SIG-M5 treated with dmso at 0.1 percent for 504 hours (cell line): ENCODE results near the gene TMEM236.
A peak's percentile ranks its signal among the peaks of the same experiment; 100 is the strongest.

Experiments used
- DNase-seq: peaks from one replicate; lab custom pipeline; 2025; ENCODE audit not compliant: unreplicated experiment; lab: John Stamatoyannopoulos, UW

The TMEM236 gene

DNA sequence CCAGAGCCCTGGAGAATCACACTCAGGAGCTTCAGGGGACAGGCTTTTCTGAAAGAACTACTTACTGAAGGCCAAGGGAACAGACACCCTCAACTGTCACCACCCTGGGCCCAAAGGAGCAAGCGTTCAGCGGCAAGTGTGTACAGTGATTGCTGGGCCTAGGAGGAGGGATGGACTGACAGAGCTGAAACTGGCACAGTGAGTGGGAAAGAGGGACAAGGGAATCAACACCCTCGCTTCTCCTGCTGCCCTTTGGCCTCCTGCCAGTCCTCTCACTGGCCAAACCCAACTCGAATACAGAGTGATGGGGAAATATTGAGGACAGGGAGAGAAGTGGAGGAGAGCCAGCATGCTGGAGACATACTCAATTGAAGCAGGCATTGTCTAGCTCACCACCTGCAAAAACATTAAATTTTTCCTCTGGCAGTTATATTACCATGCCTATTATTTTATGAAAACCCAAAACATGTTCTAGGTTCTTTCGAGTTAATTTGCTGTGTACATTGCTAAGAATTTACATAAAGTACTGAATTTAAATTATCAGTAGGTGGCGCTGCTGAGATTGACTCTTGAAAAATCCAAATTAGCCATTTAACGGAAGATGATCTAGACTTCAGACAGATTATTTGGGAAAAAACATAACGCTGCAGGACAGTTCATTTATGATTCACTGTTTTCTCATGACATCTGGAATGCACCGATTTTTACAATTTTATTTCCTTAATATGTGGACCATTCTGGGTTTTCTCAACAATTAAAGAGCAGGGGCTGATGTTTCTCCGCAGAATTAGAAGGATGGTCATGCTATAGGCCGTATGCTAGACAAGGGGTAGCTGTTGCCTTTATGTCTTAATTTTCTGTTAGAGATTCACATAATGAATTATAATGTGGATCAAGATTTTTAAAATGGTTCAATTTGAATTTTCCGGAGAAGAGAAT is 14.7 kb upstream of the TMEM236 start:
- DNase-seq = peak; percentile 28

DNA sequence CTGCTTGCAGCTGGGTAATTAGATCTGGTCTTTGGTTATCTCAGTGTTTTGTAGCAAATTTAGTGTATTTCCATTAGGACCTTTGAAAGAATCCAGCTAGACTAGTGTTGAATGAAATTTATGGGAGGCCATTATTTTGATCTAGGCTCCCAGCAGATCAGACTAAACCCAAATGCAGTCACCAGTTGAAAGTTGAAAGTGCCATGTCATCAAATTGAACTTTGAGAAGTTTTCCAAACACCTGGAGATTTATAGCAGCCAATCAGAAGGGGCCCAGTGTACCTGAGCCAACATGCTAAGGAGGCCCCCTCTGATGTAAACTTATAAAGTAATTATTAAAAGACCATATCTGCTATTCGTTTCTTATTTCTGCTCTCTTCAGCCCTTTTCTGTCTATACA is 11.3 kb upstream of the TMEM236 start:
- DNase-seq = no peak

DNA sequence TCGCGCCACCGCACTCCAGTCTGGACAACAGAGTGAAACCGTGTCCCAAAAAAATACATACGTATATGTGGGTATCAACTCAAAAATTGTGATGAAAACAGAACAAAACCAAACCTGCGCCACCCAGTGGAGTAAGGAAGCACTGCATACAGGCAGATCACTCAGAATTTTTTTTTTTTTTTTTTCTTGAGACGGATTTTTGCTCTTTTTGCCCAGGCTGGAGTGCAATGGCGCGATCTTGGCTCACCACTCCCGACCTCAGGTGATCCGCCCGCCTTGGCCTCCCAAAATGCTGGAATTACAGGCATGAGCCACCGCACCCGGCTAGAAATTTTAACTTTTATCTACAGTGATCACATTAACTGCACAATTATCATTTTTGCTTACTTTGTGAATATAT is 9.1 kb upstream of the TMEM236 start:
- peak; percentile 25 for DNase-seq

DNA sequence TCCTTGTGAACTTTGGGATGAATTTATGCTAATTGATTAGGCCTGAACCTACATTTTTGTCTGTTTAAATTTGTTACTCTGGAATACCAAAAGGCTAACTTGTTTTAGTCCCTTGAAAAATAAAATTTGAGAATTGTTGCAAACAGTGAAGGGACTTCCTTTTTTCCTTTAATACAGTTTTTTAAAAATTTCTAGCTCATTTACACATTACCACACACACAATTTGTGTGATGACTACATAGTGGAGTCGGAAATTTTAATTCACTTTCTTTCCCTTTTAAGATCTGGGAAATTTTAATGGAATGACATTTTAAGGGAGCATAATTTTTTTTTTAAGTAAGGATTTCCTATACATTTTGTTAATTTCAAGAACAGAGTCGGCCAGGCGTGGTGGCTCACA is 8.6 kb upstream of the TMEM236 start:
- DNase-seq = no peak

DNA sequence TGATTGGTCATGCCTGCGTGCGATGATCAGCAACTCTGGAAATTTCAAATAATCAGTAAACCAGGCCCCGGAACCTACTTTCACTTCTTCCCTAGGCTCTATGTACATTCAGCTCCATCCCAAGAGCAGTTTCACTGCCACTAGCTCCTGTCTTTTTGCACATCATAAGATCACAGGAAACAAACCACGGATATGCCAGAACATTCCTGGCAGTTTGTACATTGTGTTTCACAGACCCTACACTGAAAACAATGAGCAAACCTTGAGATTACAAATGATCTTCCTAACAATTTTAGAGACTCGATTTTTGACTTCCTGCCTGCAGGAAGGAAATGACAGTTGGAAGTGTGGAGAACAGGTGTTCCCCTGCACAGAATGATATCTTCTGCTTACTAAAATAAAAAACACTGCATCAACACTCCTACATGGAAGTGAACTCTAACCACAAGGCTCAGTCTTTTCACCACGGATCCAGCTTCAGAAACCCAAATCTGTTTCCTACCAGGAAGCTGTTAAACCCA is 7.6 kb upstream of the TMEM236 start:
- no peak for DNase-seq

DNA sequence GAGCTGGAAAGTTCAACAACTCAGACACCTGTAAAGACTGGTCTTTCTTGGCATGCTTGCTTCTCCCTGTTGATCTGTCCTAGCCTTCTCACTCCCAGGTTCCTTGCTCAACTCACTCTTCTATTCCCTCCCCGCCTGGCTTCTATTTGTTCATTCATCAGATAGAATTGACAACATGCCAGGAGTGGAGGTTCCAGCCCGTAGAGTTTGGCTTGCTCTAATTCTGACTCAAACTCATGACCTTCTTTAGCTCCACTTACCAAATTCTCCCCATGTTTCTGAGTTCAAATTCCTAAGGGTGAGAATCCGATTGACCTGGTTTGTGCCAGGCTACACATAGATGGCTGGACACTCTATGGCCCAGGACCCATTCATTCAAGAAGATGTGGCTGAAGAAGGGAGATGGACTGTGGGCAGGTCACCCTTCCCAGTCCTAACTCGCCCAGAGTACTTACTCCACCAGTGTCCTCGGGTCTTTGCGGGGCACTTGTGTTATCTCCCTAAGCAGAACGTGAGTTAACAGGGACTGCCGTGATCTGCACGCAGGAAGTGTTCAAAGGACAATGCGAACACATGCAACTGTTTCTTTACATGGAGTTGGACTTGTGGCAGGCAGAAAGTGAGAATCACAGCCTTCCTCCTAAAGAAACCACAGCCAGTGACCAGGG is 4.0 kb upstream of the TMEM236 start:
- no peak for DNase-seq

DNA sequence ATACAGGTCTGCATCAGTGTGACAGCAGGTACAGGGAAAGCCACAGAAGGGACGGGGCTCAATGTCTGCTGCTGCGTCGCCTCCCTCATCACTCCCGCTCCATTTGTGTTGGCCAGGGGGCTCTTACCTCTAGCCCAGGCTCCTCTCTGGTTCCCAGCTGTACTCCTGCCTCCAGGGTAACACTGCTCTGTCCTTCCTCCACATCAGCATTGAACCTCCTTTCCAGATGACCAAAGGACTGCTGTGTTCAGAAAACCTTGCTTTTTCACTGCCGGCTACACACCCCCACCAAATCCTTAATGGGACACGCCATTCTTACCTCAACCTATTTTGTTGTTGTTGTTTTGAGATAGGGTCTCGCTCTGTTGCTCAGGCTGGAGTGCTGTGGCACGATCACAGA is 2.1 kb upstream of the TMEM236 start:
- no peak for DNase-seq

DNA sequence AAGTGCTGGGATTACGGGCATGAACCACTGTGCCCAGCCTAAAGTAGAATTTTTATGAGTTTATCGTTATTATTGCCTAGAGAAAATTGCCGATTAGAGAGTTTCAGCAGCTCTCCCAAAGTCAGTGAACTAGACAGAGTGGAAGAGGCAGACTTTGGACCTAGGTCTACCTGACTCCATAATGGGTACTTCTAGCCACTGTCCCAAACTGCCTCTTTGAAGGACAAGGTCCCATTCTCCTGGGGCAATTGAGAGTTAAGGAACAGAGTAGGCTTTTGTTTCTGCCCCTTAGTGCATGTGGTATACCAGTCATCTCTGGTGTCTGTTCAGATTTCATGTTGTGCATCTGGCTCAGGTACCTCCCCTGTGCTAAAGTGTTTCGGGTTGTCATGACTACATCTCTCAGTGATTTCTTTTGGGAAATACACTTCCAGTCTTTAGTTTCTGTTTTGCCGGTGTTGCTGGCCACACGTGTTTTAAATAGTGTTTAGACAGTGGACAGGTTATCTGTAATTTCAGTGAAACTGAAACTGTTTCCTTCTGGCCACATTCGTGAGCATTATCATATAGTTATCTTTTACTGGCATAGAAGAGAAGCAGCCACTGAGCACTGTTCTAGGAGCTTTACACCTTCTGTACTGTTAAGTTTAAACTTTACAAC is 4.7 kb downstream of the TMEM236 start:
- no peak for DNase-seq

DNA sequence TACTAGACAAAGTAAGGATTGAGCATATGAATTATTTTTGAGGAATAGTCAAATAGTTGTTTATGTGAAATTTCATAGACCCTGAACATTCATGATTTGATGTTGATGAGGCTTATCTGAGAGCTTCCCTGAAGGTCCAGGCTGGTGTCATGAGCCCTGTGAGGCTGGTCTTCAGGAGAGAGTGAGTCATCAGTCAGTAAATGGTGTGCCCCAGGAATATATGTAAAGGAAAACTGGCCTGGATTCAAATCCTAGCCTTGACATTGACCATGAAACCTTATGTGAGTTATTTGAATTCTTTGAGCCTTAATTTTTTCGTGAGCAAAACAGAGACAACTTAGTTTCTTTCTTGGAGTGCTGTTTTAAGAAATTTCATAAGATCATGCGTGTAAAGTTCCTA is 6.2 kb downstream of the TMEM236 start:
- DNase-seq = no peak

DNA sequence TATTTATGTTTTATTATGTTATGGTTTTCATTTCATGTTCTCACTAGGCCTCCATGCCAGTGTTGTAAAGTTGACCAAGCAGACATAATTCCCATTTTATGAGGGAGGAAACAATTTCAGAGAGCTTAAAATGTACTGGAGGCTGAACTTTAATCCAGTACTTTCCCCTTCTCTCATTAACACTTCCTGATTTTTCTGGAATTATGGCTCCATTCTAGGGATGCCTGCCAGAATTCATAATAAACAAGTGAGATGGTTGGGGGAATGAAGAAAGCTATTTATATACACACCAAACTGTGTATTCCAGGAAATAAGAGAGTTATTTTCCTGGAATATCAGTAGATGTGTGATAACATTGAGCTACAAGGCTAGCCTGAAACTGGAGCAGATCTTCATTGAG is 6.9 kb downstream of the TMEM236 start:
- no peak for DNase-seq

DNA sequence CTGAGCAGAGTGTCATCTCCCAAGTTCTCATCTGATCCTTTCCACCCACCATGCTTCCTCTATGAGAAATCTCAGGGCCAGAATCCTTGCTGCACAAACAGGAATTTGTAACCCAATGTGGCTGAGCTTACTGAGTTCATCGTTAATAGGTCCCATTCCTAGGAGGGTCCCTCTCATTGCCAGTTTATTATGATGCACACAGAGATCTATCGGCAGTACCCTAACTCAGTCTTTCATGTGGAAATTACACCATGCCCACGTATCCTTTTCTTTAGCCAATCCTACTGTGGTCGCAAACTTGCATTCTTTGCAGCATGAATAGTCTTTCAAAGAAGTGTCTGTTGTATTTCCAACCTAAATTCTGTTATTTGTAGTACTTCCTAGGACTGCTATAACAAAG is 12.1 kb downstream of the TMEM236 start:
- DNase-seq = no peak

DNA sequence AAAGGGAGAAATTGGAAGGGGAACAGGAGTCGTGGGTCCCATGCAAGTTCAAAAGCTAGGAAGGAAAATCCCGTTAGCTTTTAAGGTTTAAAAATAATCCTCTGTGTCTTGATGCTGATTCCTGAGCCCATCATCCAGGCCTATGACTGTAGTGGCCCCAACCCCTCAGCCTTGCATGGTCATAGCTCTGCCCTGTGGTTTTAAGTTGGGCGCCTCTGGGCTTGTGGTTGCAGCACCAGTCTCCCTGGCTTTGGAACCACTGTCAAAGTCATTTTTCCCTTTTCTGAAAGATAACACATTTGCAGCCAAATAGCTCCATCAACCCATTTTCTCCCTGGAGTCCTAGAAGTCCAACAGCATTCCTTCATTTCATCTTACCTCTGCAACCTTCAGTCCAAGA is 13.6 kb downstream of the TMEM236 start:
- DNase-seq = no peak

DNA sequence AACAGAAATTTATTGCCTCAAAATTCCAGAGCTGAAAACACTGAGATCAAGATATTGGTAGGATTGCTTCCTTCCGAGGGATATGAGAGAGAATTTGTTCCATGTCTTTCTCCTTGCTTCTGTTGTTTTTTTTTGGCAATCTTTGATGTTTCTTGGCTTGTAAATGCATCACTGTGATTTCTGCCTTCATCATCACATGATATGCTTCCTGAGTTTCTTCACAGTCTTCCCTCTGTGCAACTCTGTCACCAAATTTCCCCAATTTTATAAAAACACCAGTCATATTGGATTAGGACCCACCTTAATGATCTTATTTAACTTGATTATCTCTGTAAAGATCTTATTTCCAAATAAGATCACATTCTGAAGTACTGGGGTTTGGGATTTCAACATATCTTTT is 14.7 kb downstream of the TMEM236 start:
- no peak for DNase-seq

DNA sequence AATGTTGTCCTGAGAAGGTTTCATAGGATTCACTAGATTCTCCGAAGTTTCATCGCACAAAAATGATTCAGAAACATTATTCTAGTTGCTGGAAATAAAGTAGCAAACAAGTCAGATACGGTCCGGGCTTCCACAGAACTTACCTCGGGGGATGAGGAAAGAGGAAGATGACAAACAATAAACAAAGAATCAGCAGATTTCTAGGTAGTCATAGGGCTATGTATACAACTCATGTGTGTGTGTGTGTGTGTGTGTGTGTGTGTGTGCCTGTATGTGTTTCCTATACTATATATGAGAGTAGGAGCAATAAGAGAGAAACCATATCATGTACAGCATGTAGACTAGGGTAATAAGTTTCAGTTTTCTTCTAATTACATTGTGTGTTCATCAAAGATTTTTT is 16.5 kb downstream of the TMEM236 start:
- no peak for DNase-seq

DNA sequence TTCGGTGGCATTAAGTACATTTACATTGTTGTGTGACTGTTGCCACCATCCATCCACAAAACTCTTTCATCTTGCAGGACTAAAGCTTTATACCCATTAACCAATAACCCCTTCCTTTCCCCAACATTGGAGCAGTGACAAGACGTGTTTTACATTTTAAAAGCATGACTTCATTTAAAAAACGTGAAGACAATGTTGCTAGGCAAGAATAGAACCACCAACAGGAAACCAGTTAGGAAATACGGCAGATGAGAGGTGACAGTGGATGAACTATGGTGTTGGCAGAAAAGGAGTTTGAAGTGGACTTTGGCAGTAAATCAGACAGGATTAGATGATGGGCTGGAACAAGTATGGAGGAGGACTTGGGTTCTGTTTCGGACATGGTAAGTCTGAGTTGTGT is 17.0 kb downstream of the TMEM236 start:
- DNase-seq = no peak

DNA sequence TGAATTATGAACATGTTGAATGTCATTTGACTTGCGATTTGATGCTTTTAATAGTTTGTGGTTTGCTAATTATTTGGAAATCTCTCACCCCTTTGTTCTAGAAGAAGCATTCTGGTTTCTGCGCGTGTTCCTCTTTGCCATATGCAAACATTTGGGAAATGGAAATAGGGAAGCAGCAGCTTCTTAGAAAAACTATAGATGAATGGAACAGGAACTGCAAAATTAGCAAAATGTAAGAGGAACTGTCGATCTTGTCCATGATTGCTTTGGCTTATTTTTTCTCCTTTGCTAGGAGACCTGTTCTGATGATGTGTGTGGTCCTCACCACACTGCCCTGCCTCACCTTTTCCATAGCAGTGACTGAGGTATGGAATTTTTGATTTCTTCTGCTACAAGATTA is 19.0 kb downstream of the TMEM236 start:
- peak; percentile 46 for DNase-seq

DNA sequence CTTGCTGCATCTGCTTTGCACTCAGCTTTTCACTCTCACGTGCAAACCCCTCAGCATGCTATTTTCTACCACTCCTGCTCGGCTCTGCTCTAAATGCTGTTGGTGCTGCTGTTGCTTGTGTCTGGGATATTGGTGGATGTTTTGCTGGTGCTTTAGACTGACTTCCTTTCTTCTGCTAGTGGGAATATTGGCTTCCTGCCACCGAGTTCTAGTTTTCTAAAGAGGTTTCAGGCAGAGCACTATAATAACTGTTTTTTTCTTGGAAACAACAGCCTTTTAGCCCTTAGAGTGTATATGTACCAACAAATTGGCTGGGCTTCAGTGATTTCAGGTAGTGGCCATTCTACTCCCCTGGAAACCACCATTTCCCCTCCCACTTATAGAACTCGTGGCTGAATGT is 27.8 kb downstream of the TMEM236 start:
- DNase-seq = no peak

DNA sequence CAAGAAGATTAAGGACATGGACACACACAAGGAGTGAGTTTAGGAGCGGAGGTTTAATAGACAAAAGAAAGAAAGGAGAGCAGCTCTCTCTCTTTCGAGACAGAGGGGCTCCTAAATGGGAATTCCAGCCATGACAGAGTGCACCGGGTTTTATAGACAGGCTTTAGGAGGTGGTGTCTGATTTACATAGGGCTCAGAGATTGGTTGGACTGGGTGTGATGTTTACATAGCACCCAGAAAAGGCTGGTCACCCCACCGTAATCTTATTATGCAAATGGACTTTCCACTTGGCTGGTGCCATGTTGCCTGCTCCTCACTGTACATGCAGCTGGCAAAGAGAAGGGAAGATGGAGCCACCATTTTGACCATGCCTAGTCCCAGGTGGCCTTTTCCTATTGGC is 28.7 kb downstream of the TMEM236 start:
- no peak for DNase-seq

DNA sequence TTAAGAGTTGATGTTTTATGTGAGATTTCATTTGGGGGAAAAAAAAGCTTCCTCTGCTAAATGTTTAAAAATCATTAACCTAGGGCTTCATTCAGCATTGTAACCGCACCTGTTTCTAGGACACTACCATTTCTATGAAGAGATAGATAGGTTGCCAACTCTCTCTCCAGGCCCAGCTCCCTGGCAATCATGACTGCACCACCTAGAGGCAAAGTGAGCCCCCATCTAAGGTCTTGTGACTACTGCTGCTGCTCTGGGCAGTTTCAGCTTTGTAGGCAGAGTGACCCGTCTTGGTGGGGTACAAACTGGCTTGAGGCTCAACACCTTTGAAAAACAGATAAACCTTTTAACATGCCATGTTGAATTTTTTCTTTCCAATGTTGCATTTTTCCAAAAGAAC is 29.9 kb downstream of the TMEM236 start:
- no peak for DNase-seq

DNA sequence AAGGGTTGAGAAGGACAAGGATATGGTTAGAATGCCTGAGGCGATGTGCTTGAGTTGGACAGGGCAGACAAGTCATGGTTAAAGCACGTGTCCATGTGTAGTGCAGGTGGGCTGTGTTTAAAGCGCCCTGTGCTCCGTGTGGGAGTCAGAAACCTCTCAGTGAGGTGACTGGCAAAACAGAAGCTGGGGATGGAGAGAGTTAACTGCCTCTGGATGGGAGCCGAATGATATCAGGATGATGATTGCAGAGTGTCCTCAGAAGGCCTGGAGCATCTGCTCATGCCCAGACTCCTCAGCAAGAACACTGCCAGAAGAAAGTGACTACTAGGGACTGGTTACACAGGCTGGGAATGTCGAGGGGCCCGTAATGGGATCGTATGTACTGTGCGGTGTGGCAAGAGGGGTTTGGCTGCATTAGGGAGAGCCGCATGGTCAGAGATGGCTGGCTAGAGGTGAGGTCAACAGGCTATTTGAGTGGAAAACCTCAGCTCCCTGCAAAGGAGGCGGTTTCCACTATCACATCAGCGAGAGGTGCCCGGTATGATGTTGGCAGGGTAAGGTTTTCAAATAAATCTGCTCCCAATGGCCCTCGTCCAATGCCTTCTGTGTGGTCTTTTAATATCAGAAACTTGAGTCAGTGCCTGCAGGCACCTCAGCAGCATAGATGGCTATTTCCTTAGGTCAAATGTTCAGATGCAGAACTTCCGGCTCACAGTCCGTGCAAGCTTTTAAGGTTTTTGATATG is 31.1 kb downstream of the TMEM236 start:
- DNase-seq = no peak

DNA sequence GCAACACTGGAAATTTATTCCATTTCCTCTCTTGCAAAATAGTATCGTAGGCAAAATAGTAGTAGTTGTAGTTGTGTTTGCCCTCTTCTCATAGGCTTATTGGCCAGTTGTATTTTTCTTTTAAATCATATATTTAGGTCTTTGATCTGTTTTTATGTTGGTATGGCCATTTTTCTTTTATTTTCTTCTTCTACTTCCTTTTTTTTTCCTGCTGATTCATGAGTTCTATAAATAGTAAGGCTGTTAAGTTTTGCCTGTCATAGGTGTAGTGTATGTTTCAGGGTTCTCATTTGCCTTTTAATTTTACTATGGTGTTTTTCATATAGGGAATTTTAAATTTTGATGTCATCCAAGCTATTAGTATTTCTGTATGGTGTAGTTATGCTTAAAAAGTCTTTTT is 31.8 kb downstream of the TMEM236 start:
- DNase-seq = no peak
